RWPE1 (cell line): ENCODE measurements around the gene CSMD2.

ENCODE experiments used
- CTCF ChIA-PET: fragments of 350-600 bp; sonication (Branson Sonifier 250); formaldehyde crosslinking; extraction: SDS; loops from one replicate; lab custom pipeline; 2021; lab: Yijun Ruan, JAX
- POLR2A ChIA-PET: fragments of 400-600 bp; formaldehyde crosslinking; extraction: SDS; loops from one replicate; lab custom pipeline; 2020; ENCODE audit warnings: antibody characterized with exemption; ENCODE audit not compliant: low non-redundant PET; lab: Yijun Ruan, JAX
- DNase-seq: peaks from one replicate; pipeline ENCODE4 v3.0.0; 2012; ENCODE audit warnings: low spot score
- H3K27ac ChIP-seq: fragments of 450-650 bp; 2 replicates; pipeline ENCODE4 v1.5.1; 2017
- CTCF ChIP-seq: fragments of 450-650 bp; conservative IDR thresholded peaks from 2 replicates; pipeline ENCODE4 v1.5.1; 2017; ENCODE audit warnings: low read depth, mild to moderate bottlenecking

CSMD2 gene

GRCh38 chr1:33878392-33878791 lies 286.6 kb downstream of the CSMD2 start:
- ChIA-PET POLR2A (interaction anchor here (0.6 kb wide), 1 partner anchor 1888 kb away, joined by 14 read pairs; no protein-coding TSS in a partner anchor), CTCF (interaction anchor here (0.8 kb wide), 1 partner anchor 580 kb away, joined by 4 read pairs; no protein-coding TSS in a partner anchor)
- no peak for DNase-seq
- TF ChIP-seq CTCF: no peak
- no peak overlapping the region for H3K27ac ChIP-seq

GRCh38 chr1:33876970-33877650 lies 287.9 kb downstream of the CSMD2 start:
- POLR2A ChIA-PET: no interaction called here
- no peak for TF ChIP-seq CTCF

GRCh38 chr1:33875862-33876261 lies 289.2 kb downstream of the CSMD2 start:
- no peak overlapping the region for H3K27ac ChIP-seq
- TF ChIP-seq CTCF: no peak
- no peak for DNase-seq
- POLR2A ChIA-PET: no interaction called here
- CTCF ChIA-PET: no interaction called here

More at GRCh38 chr1:33876970-33877650, 287.9 kb downstream of the CSMD2 start:
- peak; percentile 3 for DNase-seq
- CTCF ChIA-PET: no interaction called here
- no peak overlapping the region for H3K27ac ChIP-seq

- no peak for TF ChIP-seq CTCF
- no peak for DNase-seq
- POLR2A ChIA-PET: no interaction called here
- CTCF ChIA-PET: no interaction called here
- no peak overlapping the region for H3K27ac ChIP-seq
These were observed 290.4 kb downstream of the CSMD2 start for GRCh38 chr1:33874636-33875035.

- ChIA-PET POLR2A (no interaction called here), CTCF (no interaction called here)
- no peak for TF ChIP-seq CTCF
- H3K27ac ChIP-seq: no peak overlapping the region
- DNase-seq: no peak
These were observed 292.3 kb downstream of the CSMD2 start for GRCh38 chr1:33872683-33873082.

- ChIA-PET CTCF (no interaction called here), POLR2A (no interaction called here)
- no peak for TF ChIP-seq CTCF
- no peak overlapping the region for H3K27ac ChIP-seq
- DNase-seq: no peak
These were observed 292.8 kb downstream of the CSMD2 start for GRCh38 chr1:33872275-33872674.
